HCT116 (cell line): ENCODE results near the gene PHGDH. TPM values are rescaled to one million over a fixed set of nuclear protein-coding genes. Genes with fewer than 3 reads are reported as not detected.

Source experiments
- ATAC-seq: fragments of 200-7000 bp; cut with Tn5 transposase; 2 replicates; pipeline ENCODE4 v1.9.1; 2020; ENCODE audit warnings: mild to moderate bottlenecking, moderate library complexity
- BruUV-seq: library from RNA; stranded (reverse); fragments of 400-500 nt; replicated peaks from 2 replicates; lab custom pipeline; 2021; lab: Mats Ljungman, UMichigan
- CTCF ChIA-PET: fragments of 300-600 bp; sonication (Branson Sonifier 250); formaldehyde crosslinking; loops from one replicate; lab custom pipeline; 2021; ENCODE audit warnings: antibody characterized with exemption; lab: Charles Lee
- POLR2A ChIA-PET: fragments of 300-600, 350-600 bp; sonication (Branson Sonifier 250); formaldehyde crosslinking; loops from one replicate; lab custom pipeline; 2021; ENCODE audit warnings: antibody characterized with exemption; lab: Charles Lee
- RAD21 ChIA-PET, 2 experiments: fragments of 300-600 bp; sonication (Branson Sonifier 250); formaldehyde crosslinking; loops; one replicate each; lab custom pipeline; 2023; ENCODE audit warnings: low total read pairs in 2 of 2; ENCODE audit not compliant: uncharacterized antibody in 2 of 2, unreplicated experiment in 2 of 2, low non-redundant PET in 1 of 2; lab: Charles Lee
- DNase-seq: peaks from one replicate; pipeline ENCODE4 v3.0.0-alpha.2; 2010; ENCODE audit warnings: low read depth, low spot score
- H2AFZ ChIP-seq: fragments of 200-600 bp; shearing (Covaris generic), sonication (generic); 2 replicates; pipeline ENCODE4 v1.6.1; 2017; ENCODE audit warnings: low read depth, mixed run types, mixed read lengths, antibody characterized with exemption, low read length; ENCODE audit not compliant: poor library complexity, severe bottlenecking
- H3K27ac ChIP-seq: 2 replicates; pipeline ENCODE4 v1.5.1; 2012; ENCODE audit warnings: low read depth, low read length
- H3K27me3 ChIP-seq: fragments of 200-600 bp; sonication (generic); 2 replicates; pipeline ENCODE4 v1.6.1; 2016; ENCODE audit warnings: mixed run types, low read length, mixed read lengths; ENCODE audit not compliant: insufficient read depth
- H3K36me3 ChIP-seq, 2 experiments: fragments of 200-500 bp in 1 of 2; fragments of 200-600 bp in 1 of 2; sonication (Bioruptor generic) in 1 of 2; sonication (generic) in 1 of 2; 2 replicates each; pipeline versions ENCODE4 v1.5.1 to v1.6.1; 2014 to 2016; ENCODE audit warnings: low read length in 2 of 2, inconsistent platforms in 1 of 2, mixed read lengths in 1 of 2, mixed run types in 1 of 2; ENCODE audit not compliant: insufficient read depth in 2 of 2, control insufficient read depth in 1 of 2
- H3K4me1 ChIP-seq, 2 experiments: fragments of 200-600 bp in 1 of 2; sonication (generic) in 1 of 2; 2 replicates each; pipeline versions ENCODE4 v1.5.1 to v1.6.1; 2012 to 2017; ENCODE audit warnings: low read length in 2 of 2, inconsistent platforms in 1 of 2, mild to moderate bottlenecking in 1 of 2, mixed read lengths in 1 of 2, mixed run types in 1 of 2, moderate library complexity in 1 of 2; ENCODE audit not compliant: insufficient read depth in 2 of 2, control insufficient read depth in 1 of 2
- H3K4me2 ChIP-seq: fragments of 200-600 bp; sonication (generic); 2 replicates; pipeline ENCODE4 v1.6.1; 2017; ENCODE audit warnings: mixed run types, low read length, mixed read lengths
- H3K4me3 ChIP-seq, 2 experiments: fragments of 200-600 bp in 1 of 2; sonication (generic) in 1 of 2; replicated peaks in 1 of 2; 2 replicates each; pipeline ENCODE4 v1.5.1; 2011 to 2016; ENCODE audit warnings: low read length in 2 of 2, control low read depth in 1 of 2, low read depth in 1 of 2, mild to moderate bottlenecking in 1 of 2, mixed read lengths in 1 of 2, mixed run types in 1 of 2
- H3K79me2 ChIP-seq: fragments of 200-600 bp; sonication (generic); 2 replicates; pipeline ENCODE4 v1.6.1; 2017; ENCODE audit warnings: mild to moderate bottlenecking, mixed run types, low read length, moderate library complexity, mixed read lengths; ENCODE audit not compliant: insufficient read depth
- H3K9ac ChIP-seq: fragments of 200-600 bp; sonication (generic); 2 replicates; pipeline ENCODE4 v1.6.1; 2016; ENCODE audit warnings: low read length, mixed read lengths
- H3K9me2 ChIP-seq: fragments of 200-600 bp; sonication (generic), shearing (Covaris generic); 2 replicates; pipeline ENCODE4 v1.6.1; 2017; ENCODE audit warnings: mixed run types, mild to moderate bottlenecking, moderate library complexity; ENCODE audit not compliant: insufficient read depth
- H3K9me3 ChIP-seq, 2 experiments: fragments of 200-500 bp in 1 of 2; fragments of 200-600 bp in 1 of 2; sonication (Bioruptor generic) in 1 of 2; sonication (generic) in 1 of 2; 2 replicates each; pipeline ENCODE4 v1.6.1; 2014 to 2017; ENCODE audit warnings: low read length in 2 of 2, mixed read lengths in 2 of 2, inconsistent platforms in 1 of 2, low read depth in 1 of 2, mild to moderate bottlenecking in 1 of 2, mixed run types in 1 of 2, moderate library complexity in 1 of 2; ENCODE audit not compliant: control insufficient read depth in 1 of 2, insufficient read depth in 1 of 2
- H4K20me1 ChIP-seq: fragments of 200-600 bp; sonication (generic), shearing (Covaris generic); 2 replicates; pipeline ENCODE4 v1.6.1; 2017; ENCODE audit warnings: mixed run types, mild to moderate bottlenecking, moderate library complexity; ENCODE audit not compliant: insufficient read depth
- ATF3 ChIP-seq: IDR thresholded peaks from 2 replicates; pipeline ENCODE4 v1.6.1; 2012
- CTCF ChIP-seq, 3 experiments: fragments of 200-600 bp in 1 of 3; sonication (generic) in 1 of 3; IDR thresholded peaks in 2 of 3; conservative IDR thresholded peaks in 1 of 3; 2 replicates each; pipeline ENCODE4 v1.5.1; 2012 to 2017; ENCODE audit warnings: low read depth in 2 of 3, low read length in 2 of 3, antibody characterized with exemption in 1 of 3, borderline replicate concordance in 1 of 3, control low read depth in 1 of 3, mild to moderate bottlenecking in 1 of 3, mixed read lengths in 1 of 3, mixed run types in 1 of 3, moderate library complexity in 1 of 3; ENCODE audit not compliant: insufficient read depth in 1 of 3
- EZH2 ChIP-seq: fragments of 200-600 bp; sonication (generic); IDR thresholded peaks from 2 replicates; pipeline ENCODE4 v1.6.1; 2017; ENCODE audit warnings: antibody characterized with exemption, mixed run types
- EZH2phosphoT487 ChIP-seq: fragments of 200-600 bp; IDR thresholded peaks from 2 replicates; pipeline ENCODE4 v1.6.1; 2018; ENCODE audit warnings: antibody characterized with exemption, borderline replicate concordance
- FOSL1 ChIP-seq: IDR thresholded peaks from 2 replicates; pipeline ENCODE4 v1.6.1; 2012; ENCODE audit warnings: low read depth
- MAX ChIP-seq: IDR thresholded peaks from 2 replicates; pipeline ENCODE4 v1.6.1; 2012
- POLR2A ChIP-seq: IDR thresholded peaks from 2 replicates; pipeline ENCODE4 v1.7.0; 2011; ENCODE audit warnings: borderline replicate concordance; ENCODE audit not compliant: insufficient read depth, insufficient read length; ENCODE audit errors: extremely low read depth
- RAD21 ChIP-seq: IDR thresholded peaks from 2 replicates; pipeline ENCODE4 v1.6.1; 2012; ENCODE audit warnings: low read depth, mild to moderate bottlenecking
- SP1 ChIP-seq: IDR thresholded peaks from 2 replicates; pipeline ENCODE4 v1.6.1; 2012; ENCODE audit warnings: low read depth
- YY1 ChIP-seq: IDR thresholded peaks from 2 replicates; pipeline ENCODE4 v1.6.1; 2011; ENCODE audit warnings: low read length, low read depth, moderate library complexity, mild to moderate bottlenecking; ENCODE audit not compliant: insufficient replicate concordance; ENCODE audit errors: extremely low read depth
- ZFX ChIP-seq: fragments of 450-650 bp; IDR thresholded peaks from 2 replicates; pipeline ENCODE4 v1.6.1; 2017
- intact Hi-C: fragments of 100-400 bp; cut with micrococcal nuclease; formaldehyde crosslinking; loops from 2 replicates; pipeline ENCODE4 v1.10.0; 2022
- total RNA-seq: library from RNA; stranded (reverse); gene quantifications from one replicate; pipeline ENCODE4 v1.2.1, GENCODE V29; 2021; ENCODE audit not compliant: unreplicated experiment

The PHGDH gene
- total RNA-seq, 1 experiment from 2014 or later: 187 TPM

GRCh38 chr1:119767486-119767885, 55.8 kb downstream of the PHGDH start (continued):
- TF ChIP-seq MAX: no peak
- TF ChIP-seq POLR2A: no peak
- TF ChIP-seq RAD21: no peak
- TF ChIP-seq SP1: no peak

GRCh38 chr1:119768778-119769177, 57.0 kb downstream of the PHGDH start, which contains the start of gene HMGCS2:
TSS of gene HMGCS2 (minus strand) at chr1:119768905. CDS start at chr1:119768844, 61 bp downstream.
- peaks cover 2 to 3% of the 10 kb centered on the region in 2 experiments; a peak in 2 of 4 replicates for H3K4me1 ChIP-seq
- no peak within 1 kb of the TSS for H3K27ac ChIP-seq
- no peak for TF ChIP-seq ATF3
- no peaks in the 10 kb centered on the region for H3K9me3 ChIP-seq
- H3K4me3 ChIP-seq: no peak within 1 kb of the TSS
- H3K27me3 ChIP-seq: peaks cover 13% of the 10 kb centered on the region; the same call in 1 of the 2 replicates
- POLR2A ChIA-PET: no interaction called here
- ATAC-seq (no peak), DNase-seq (no peak)
- intact Hi-C loops: no loop called here
- no peak within 1 kb of the TSS for H3K9ac ChIP-seq
- H2AFZ ChIP-seq: no peak within 1 kb of the TSS
- no peak within 1 kb of the TSS for H3K4me2 ChIP-seq
- RAD21 ChIA-PET: no interaction called here
- CTCF ChIA-PET: no interaction called here
- no peaks in the 10 kb centered on the region for H3K79me2 ChIP-seq
- H3K9me2 ChIP-seq: no peaks in the 10 kb centered on the region
- BruUV-seq: no TSS peak
- no peaks in the 10 kb centered on the region for H4K20me1 ChIP-seq
- no peaks in the 10 kb centered on the region for H3K36me3 ChIP-seq

GRCh38 chr1:119771016-119771415, 59.3 kb downstream of the PHGDH start:
- ChIA-PET CTCF (no interaction called here), RAD21 (no interaction called here)
- BruUV-seq: no TSS peak

More at GRCh38 chr1:119771016-119771415, 59.3 kb downstream of the PHGDH start:
- no peak for ATAC-seq
- no peak overlapping the region for H3K4me3 ChIP-seq
- H3K27ac ChIP-seq: no peak overlapping the region
- no peak for TF ChIP-seq YY1
- no peak for TF ChIP-seq EZH2phosphoT487
- TF ChIP-seq FOSL1: no peak
- TF ChIP-seq ZFX: no peak
- no peak for TF ChIP-seq CTCF (IDR thresholded peaks at IDR 0.05 in 2 of 3, conservative IDR thresholded peaks at IDR 0.05 in 1 of 3; ENCODE audit: borderline replicate concordance in 1 of 3, insufficient read depth in 1 of 3, low read depth in 2 of 3, low read length in 2 of 3)
- no peak for TF ChIP-seq EZH2
- TF ChIP-seq, all 23 proteins: peak for 0
- intact Hi-C loops: no loop called here
- Histone ChIP-seq H3K79me2 (no peaks in the 10 kb centered on the region), H3K36me3 (no peaks in the 10 kb centered on the region), H3K27me3 (peaks cover 9% of the 10 kb centered on the region; the same call in 1 of the 2 replicates), H3K9ac (no peak overlapping the region), H3K4me2 (no peak overlapping the region), H3K9me2 (no peaks in the 10 kb centered on the region), H2AFZ (no peak overlapping the region), H3K4me1 (peaks cover 2 to 7% of the 10 kb centered on the region in 2 experiments; a peak in 2 of 4 replicates), H3K9me3 (no peaks in the 10 kb centered on the region), H4K20me1 (no peaks in the 10 kb centered on the region)
- no peak for DNase-seq
- POLR2A ChIA-PET: no interaction called here
